Suppressor macrophage treated with lipopolysaccharide for 1 hour (primary cell): ENCODE results near the gene UHRF1.
"Not testable (repeated sequence)": the region's sequence is repeated elsewhere in the genome, so short reads cannot be mapped to it uniquely, and the experiment has no call there.

ENCODE experiments used
- DNase-seq, 3 donors: peaks; one replicate each; pipeline ENCODE4 v3.0.0-alpha.2; 2020 to 2022

UHRF1 gene

DNA sequence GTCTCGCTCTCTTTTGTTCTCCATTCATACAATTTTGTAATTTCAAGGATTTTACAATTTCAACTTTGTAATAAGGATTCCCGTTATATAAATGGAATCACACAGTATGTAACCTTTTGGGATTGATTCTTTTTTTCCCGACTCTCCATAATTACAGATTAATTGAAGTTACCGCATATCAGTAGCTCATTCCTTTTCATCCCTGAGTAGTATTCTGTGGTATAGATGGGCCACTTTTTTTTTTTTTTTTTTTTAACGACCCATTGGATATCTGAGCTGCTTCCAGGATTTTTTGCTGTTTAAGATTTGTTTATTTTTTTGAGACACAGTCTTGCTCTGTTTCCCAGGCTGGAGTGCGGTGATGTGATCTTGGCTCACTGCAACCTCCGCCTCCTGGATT lies 27.8 kb downstream of the UHRF1 start:
- DNase-seq, result no peak

- not testable (repeated sequence) for DNase-seq
These were observed 29.2 kb downstream of the UHRF1 start for GRCh38 chr19:4938461-4938860.

- no peak for DNase-seq
These were observed 30.2 kb downstream of the UHRF1 start for GRCh38 chr19:4939466-4939865.

GRCh38 chr19:4941638-4942169 lies 32.4 kb downstream of the UHRF1 start:
- not testable (repeated sequence) for DNase-seq

DNA sequence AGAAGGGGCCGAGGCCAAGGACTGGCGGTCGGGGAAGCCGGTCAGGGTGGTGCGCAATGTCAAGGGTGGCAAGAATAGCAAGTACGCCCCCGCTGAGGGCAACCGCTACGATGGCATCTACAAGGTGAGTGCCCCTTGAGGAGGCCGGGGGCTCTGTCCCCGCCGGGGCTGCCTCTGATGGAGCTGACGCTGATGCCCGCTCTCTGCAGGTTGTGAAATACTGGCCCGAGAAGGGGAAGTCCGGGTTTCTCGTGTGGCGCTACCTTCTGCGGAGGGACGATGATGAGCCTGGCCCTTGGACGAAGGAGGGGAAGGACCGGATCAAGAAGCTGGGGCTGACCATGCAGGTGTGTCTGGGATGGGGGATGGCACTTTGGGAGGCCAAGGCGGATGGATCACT lies 41.3 kb downstream of the UHRF1 start:
- DNase-seq, result peak in 2 of 3 donors; percentile 32 to 36

- DNase-seq, result peak; percentile 70 to 82 (median 71)
These were observed 42.4 kb downstream of the UHRF1 start for GRCh38 chr19:4951656-4952055.

- no peak for DNase-seq
These were observed 43.6 kb downstream of the UHRF1 start for GRCh38 chr19:4952945-4953344.

DNA sequence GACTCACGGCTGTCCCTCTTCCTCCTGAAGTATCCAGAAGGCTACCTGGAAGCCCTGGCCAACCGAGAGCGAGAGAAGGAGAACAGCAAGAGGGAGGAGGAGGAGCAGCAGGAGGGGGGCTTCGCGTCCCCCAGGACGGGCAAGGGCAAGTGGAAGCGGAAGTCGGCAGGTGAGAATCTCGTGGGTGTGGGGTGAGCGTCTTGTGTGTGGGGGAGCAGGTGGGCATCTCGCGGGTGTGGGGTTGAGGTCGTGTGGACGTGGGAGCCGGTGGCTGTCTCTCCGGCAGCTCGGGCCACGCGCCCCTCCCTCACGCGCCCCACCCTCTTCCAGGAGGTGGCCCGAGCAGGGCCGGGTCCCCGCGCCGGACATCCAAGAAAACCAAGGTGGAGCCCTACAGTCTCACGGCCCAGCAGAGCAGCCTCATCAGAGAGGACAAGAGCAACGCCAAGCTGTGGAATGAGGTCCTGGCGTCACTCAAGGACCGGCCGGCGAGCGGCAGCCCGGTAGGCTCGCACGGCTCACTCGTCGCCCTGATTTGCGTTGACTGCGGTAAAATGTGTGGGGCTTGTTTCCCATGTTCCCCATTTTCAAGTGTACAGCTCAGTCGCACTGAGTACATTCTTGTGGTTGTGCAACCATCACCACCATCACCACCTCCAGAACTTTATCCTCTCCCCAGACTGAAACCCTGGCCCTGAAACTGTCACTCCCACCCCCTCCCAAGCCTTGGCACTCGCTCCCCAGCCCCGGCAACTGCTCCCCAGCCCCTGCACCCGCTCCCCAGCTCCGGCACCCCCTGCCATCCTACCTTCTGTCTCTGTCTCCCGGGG lies 45.2 kb downstream of the UHRF1 start:
- DNase-seq, result peak in 1 of 3 donors; percentile 19

- no peak for DNase-seq
These were observed 46.0 kb downstream of the UHRF1 start for GRCh38 chr19:4955274-4955673.

DNA sequence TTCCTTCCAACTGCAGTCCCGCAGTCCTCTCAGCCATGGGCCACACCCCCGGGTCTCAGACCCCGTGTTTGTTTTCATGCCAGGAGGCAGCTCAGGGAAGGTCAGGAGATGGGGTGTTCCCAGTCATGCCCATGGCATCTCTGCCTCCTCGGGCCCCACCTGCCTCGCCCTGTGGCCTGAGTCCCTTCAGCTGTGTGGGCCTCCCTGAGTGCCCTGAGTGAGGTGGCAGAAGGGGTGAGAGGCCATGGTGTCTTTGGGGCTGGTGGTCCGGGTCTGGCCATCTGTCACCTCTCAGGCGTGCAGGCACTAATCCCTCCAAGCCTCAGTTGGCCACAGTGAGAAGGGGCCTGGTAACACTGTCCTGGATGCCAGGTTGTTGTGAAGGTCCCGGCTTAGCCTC lies 48.7 kb downstream of the UHRF1 start:
- no peak for DNase-seq

- no peak for DNase-seq
These were observed 52.9 kb downstream of the UHRF1 start for GRCh38 chr19:4962085-4962619.

DNA sequence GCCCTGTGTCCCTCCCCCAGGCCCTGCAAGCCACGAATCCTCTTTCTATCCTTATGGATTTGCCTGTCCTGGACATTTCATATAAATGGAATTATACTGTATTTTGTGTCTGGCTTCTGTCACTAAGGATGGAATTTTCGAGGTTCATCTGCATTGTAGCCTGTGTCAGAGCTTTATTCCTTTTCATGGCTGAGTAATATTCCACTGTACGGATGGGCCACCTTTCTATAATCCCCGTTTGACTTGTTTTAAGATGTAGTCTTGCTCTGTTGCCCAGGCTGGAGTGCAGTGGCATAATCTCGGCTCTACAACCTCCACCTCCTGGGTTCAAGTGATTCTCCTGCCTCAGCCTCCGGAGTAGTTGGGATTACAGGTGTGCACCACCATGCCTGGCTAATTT lies 55.8 kb downstream of the UHRF1 start:
- no peak for DNase-seq

GRCh38 chr19:4966591-4966990 lies 57.3 kb downstream of the UHRF1 start:
- no peak for DNase-seq

DNA sequence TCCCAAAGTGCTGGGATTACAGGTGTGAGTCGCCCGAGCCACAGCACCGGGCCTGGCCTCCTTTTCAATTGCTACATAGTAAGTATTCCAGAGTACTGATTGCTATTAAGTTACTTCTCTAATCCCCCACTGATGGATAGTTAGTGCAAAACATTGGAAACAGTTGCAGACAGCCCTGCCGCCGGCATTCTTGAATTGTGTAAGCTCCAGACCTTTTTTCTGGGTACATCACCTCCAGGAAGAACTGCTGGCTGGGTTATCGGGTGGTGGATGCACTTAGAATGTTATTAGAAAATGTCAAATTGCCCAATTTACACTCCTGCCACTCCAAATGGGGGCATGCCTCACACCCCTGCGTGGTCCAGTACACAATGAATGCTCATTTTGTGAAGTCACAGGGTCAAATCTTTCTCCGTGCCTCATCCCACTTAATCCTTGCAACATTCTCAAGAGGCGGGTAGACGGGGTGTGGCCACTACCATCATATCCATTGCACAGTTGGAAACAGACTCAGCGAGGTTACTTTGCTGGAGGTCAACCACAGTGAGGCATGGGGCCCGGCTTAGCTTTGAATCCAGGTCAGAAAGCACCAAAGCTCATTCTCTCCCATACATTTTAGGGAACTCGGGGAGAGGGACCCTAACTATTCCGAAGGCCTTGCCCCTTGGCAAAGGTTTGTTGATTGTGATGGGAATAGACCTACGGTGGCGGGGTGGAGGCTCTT lies 58.6 kb downstream of the UHRF1 start:
- peak in 1 of 3 donors; percentile 16 for DNase-seq

GRCh38 chr19:4968462-4969291 lies 59.4 kb downstream of the UHRF1 start, which contains the start of gene KDM4B:
TSS of gene KDM4B (plus strand) at chr19:4969113. CDS start at chr19:5032891, 63,778 bp downstream.
- DNase-seq, result peak; percentile 100

- DNase-seq, result peak in 1 of 3 donors; percentile 17
These were observed 60.0 kb downstream of the UHRF1 start for GRCh38 chr19:4969292-4969771.

DNA sequence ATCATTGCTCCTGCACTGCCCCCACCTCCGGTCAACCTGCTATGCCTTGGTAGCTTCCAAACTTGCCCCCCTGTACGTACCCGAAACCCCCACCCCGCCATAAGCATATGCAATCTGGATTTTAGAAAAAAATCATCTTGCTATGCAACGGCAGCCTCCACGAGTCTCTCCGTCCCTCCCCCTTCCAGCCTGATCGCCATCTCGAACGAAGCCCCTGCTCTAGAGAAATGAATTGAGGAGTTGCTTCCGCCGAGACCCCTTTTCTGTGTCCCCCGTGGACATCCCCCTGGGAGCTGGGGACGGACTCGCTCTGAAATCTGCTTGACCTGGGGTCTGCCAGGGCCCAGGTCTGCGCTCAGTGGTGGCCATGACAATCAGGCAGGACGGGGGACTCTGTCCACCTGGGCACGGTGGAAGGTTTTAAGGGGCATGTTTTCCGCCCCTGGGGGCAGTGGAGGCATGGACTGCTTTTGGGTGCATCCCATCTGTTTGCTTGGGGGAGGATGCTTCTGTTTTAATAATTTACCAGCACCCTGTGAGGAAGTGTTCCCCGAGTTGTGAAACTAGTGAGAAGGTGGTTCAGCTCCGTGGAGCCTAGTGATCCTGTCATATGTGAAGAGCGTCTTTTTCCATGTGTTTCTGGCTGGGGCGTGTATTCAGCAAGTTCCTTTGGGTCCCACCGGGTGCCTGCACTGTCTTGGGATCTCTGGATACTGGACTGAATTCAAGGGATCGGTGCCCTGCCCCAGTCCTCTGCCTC lies 60.7 kb downstream of the UHRF1 start:
- peak; percentile 58 to 75 (median 73) for DNase-seq

DNA sequence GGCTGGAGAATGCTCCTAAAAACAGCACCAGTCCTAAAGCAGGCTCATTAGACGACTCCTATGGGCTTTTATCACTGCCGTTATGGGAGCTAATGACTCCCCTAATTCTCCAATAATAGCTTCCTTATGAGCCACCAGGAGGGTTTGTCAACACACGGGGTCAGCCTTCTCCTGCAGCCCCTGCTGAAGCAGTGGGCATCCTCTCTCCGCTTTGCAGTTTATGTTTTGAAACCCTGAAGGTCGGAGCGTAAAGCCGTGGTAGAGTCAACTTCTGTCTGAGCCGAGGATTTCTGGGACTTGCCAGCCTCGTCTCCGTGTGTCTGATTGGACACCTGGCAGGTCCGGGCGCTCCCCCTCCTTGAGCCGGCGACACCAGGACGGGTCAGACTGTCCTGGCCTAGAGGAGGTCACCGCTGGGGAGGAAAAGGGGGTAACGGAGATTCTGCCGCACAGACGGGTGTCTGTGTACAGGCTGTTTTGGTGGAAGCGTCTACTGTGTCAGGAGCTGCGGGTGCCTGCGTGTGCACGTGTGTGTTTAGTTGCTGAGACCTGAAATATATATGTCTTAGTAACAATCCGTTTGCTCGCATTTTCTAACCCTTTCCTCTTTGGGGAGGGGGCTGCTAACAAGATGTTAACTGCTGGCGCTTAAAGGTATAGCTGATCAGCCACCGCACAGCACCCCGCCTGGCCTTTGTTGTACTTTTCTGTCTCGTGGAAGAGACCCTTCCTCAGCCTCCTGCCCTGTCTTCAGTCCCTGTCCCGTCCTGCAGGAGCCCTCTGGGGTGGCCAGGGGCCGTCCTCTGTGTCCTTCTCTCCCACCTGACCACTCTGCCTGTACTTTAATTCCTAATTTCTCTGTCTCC lies 61.5 kb downstream of the UHRF1 start:
- no peak for DNase-seq

GRCh38 chr19:4971424-4971793 lies 62.1 kb downstream of the UHRF1 start:
- DNase-seq, result peak in 1 of 3 donors; percentile 41

- no peak for DNase-seq
These were observed 62.7 kb downstream of the UHRF1 start for GRCh38 chr19:4971816-4972495.
